GM18870 (cell line): ENCODE measurements around the gene CDC14A.

Experiments used
- ATAC-seq: cut with Tn5 transposase; IDR thresholded peaks from one replicate; pipeline ENCODE4 v1.9.1; 2021; ENCODE audit warnings: moderate library complexity; ENCODE audit not compliant: unreplicated experiment

CDC14A gene

DNA sequence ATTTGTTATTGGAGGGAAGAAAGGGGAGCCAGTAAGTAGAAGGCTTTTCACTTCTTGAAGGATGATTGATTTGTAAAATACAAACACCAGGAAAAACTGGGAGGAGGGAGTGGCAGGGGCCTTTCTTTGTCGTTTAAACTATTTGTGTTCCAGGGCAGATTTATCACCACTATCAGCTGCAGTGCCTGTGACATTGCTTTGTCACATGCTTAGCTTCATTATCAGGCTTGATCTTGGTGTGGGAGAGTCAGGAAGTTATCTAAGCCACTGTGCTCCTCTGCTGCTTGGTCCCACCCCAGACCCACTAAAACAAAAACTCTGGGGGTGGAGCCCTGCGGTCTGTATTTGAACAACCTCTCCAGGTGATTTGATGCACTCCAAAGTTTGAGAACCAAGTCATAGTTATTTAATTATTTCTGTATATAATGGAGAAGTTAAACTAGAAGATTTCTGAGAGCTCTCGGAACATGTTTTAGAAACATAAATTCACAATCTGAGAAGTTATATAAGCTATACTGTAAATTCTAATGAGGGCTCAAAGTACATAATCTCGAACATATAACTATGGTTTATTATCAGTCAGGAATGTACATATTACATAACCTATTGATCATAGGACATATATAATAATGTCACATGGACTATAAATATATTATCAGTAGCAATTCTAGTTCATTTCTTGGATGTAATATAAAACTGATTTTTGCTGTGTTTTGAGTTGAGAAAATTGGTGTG lies 87.9 kb downstream of the CDC14A start:
- ATAC-seq, result no peak

DNA sequence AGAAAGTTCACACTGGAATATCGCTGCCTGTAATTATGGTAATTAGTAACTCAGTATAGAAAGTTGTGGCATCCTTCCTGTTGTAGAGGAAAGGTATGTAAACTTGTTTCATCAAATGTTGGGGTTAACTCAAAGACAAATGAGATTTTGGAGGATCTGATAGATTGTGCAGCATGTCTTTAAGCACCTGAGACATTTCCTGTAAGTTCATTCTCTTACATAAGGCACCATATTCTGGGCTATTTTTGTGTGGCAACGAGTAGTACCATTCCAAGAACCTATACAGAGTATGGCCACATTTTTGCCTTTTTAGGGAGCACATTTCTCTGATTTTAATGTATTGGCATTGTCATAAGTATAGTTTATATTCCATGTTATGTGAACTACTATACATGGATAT lies 88.8 kb downstream of the CDC14A start:
- no peak for ATAC-seq

DNA sequence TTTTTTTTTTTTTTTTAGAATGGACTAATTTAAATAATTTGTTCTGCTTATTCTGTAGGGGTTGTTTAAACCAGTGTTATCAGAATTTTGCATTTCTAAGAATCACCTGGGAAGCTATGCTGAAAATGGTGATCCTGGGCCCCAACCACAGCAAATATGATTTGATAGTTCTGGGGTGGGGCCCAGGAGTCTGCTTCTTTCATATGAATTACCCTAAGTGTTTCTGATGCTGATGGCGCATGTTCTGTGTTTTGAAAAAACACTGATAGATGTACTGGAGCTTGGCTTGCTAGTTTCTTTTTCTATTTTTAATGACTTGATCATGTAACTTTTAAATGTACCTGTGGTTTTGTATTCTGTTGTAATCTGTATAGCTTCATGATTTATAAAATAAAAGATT lies 89.3 kb downstream of the CDC14A start:
- ATAC-seq, result no peak

DNA sequence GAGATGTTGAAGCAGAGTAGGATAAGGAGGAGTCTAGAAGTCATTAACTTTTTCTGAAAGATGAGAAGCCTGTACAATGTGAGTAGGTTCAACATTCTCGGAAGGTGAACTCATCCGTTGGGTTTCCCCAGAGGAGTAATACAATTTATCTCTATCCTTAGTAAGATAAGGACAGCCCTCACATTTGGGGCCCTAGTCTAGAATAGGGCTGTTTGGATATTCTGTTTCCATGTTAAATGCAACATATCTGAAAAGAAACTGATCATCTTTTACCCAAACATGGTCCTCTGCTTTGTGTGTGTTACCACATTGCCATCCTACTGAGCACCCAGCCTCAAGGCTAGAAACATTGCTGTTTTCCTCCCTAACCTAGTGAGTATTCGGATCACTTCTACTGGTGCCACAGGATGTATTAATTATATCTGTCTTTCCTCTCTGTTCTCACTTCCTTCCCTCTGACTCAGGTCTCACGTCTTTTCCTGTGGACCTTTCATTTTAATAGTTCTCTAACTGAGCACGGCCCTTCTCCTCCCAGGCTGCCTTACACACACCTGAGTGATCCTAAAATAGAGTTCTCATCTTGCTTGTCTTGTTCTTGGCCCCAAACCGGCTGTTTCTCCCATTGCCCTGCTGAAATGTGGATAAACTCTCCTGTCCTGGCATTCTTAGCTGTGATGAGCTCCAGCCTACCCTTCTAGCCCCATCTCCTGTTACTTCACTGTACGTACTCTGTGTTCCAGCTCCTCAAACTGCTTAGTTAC lies 91.7 kb downstream of the CDC14A start:
- ATAC-seq, result peak; percentile 77

DNA sequence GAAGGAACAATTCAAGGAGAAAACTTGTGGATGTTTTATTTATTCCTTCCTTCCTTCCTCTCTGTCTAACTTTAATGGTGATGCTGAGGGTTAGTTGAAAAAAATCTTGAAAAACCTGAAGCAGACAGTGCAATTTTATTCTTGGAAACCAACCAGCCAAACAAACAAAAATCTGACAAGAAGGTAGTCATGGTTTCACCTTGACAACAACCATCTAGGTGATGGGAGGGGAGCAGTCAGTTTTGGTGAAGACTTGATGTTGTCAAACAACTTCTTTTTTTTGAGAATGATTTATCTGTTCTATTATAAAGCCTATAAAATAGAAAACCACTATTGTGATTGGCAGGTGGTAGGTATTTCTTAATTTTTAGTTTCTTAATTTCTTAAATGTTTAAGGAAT lies 93.3 kb downstream of the CDC14A start:
- no peak for ATAC-seq

DNA sequence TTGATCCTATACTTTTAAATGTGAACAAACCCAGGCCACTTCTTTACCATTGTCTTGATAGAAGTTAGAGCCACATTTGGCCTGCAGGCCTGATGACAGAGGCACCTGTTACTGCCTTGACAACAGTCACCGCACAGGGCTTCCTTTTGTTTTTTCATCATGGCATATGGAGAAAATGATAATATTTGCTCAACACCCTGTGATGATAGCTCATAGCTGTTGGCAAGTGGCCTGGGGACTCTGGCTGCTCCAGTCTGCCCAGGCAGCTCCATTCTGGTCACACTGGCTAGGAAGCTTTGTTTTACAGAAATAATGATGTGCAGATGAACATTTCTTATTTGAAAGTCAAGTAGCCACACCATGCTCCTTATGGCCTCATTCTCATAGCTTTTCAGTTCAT lies 96.1 kb downstream of the CDC14A start:
- no peak for ATAC-seq

DNA sequence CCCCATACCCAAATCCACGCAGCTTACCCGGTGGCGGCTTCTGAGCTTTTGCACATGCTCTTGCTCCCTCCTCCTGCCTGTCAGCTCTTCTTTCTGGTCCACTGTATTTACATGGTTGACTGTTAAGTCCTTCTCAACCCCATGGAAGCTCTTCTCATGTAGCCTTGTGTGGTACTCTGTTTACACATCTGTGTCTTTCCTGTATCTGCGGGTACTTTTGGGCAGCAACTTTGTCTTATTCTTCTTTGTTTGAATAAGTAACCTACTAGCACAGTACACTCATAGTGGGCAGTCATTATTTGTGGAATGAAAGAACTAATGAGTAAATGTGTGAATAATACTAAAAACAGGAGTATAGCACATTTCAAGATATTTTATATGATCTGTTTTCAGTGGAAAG lies 97.2 kb downstream of the CDC14A start:
- peak; percentile 85 for ATAC-seq

DNA sequence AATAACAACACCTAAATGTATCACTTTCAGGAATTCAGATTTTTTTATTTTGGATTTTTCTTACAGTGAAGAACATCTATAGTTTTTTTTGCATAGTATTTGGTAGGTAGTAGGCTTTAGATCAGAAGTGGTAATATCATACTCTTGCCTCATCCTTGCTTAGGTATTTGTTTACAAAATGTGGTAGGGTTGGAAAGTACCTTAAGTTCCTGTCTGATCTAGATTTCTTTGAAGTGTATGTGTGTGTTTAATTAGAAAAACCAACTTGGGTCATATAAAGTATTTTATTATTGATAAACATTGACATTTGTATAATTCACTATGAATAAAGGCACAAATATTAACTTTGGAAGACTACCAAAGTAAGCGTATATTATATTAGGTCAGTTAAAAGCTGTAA lies 100.3 kb downstream of the CDC14A start:
- peak; percentile 79 for ATAC-seq

DNA sequence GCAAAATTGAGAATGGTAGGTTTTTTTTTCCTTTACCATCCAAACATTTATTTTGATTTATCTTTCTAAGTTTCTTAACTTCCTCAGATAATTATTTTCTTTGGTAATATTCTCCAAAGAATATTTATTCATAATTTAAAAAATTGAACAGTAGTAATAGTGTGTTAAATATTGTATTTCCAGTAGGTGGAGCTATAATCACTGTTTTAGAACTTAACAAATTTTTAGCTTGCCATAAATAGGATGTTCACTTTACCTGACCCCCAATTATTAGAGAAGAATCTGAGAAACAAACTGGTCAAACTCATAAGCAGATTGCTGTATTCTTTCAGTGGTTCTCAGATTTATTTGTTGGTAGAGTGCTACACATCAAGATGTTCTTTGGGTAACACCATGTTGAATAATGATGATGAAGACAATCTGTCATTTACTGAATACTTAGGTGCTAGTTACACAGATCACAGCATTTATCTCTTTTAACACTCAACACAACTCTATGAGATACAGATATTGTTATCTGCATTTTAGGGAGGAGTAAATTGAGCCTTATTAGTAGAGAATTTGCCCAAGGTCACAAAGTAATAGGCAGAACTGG lies 103.3 kb downstream of the CDC14A start:
- ATAC-seq, result no peak

DNA sequence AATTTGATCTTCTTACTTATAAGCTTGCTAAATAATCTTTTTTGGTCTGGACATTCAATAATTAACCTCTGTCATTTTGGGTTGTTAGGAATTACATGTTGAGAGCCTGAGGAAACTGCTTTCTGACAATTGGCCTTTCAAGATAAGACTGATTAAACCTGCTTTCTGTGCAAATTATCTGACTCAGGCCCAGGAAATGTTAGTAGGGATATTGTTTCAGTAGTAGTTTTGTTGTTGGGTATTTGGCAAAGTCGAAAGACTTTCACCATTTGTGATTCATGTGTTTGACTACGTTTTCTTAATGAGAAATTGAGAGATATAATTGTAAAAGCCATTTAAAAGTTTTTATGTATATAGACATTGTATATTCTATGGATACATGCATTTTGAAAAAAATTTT lies 104.6 kb downstream of the CDC14A start:
- ATAC-seq, result no peak

DNA sequence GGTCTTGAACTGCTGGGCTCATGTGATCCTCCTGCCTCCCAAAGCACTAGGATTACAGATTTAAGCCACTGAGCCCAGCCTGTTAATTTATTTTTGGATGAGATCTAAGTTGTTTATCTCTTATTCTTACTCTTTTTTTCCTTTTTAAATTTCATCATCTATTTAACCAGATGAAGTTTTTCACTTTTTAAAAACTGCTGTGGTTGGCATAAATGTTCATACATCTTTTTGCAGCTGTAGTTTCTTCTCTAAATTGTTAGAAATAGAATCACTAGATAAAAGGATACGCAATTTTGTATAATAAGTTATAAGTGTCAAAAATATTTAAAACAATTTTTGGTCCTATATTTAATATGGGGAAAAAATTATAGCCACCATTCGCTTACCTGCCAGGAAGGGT lies 105.4 kb downstream of the CDC14A start:
- no peak for ATAC-seq

DNA sequence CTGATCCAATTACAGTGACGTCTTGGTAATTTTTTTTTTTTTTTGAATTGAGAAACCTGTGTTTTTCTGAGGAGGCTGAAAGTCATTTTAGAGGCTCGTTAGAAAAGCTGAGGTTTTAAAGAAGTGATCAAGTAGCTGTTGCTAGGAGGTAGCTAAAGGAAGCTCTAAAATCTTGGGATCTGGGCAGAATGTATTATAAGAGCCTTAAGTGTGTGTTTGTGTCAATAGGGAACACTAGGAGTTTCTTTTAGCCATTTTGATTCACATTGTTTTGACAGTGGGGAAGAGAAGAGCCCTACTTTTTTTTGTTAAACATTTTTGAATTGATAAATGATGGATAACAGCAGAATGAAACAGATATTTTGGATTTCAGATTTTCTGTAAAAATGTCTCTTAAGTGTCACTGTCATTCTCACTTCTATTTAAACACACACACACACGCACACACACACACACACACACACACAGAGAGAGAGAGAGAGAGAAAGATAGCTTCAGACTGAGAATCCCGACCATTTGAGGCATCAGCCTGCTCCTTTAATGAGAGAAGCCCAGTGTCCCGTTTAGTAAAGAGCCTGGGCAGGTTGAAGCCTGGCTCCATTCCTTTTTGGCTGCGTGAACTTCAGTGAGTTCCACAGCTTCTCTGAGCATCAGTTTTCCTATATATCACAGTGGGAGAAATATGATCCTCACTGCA lies 106.5 kb downstream of the CDC14A start:
- no peak for ATAC-seq

DNA sequence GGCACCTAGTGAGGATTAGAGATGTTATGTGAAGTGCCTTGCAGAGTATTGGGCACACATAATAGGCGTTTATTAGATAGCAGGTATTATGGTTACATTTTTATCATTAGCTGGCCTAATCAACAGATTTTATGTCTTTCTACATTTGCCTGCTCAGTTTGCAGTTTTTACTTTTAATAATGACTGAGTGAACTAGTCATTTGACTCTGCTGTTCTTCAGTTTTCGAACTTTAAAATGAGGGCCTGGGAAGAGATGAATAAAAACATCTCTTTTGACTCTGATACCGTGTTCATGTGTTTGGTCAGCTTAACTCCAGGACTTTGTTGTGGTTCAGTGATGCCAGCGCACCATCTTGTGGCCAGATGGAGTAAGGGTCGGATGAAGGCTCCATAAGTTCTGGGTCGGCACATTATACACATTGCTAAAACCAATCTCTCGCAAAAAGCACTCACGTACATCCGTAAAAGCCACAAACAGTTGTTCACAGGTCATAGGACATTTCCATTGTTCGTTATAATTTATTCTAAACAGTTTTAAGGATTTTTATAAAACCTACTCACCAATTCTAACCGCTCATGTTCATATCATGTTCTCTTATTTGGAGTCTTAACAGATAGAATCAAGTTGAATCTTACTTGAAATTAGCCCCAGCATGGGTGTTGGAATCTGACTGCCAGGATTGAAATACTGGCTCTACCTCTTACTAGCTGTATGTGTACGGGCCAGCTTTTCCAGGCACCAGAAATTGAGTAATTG lies 107.2 kb downstream of the CDC14A start:
- peak; percentile 89 for ATAC-seq

DNA sequence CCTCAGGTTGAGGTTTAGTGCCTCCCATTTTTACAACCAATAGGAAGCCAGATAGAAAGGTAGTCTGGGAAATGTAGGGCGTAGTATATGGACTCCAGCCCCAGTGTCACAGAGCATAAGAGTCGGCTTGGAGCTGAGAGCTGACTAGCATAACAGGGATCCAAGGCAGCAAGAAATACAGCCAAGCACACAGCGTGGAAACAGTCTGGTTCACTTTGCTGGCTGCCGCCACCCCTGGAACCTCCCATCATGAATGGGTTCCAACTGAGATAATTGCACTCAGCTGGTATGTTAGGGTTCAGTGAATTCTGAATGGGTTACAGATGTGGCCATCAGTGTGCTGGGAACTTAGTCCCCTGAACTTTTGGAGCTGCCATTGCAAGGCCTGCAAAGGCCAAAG lies 108.9 kb downstream of the CDC14A start:
- ATAC-seq, result no peak

DNA sequence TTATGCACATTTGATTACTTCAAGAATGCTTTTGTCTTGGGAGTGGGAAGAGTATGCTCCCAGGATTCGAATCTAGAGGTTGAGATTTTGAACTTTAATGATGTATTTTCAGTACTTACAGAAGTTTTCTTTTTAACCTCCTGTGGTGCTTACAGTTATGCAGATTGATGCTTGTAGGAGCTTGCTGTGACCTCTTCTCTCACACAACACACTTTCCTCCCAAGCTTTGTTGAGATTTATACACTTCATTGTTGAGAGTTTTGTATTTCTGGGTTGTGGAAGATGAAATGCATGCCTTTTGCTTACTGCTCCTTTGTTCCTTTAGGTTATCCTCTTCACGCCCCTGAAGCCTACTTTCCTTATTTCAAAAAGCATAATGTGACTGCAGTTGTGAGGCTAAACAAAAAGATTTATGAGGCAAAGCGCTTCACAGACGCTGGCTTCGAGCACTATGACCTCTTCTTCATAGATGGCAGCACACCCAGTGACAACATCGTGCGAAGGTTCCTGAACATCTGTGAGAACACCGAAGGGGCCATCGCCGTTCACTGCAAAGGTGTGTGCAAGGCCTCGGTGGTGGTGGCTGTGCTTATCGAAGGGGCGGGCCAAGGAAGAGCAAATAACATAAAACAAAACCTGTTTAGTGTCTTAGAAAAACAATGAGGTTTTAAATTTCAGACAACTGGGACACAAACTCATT lies 110.2 kb downstream of the CDC14A start:
- ATAC-seq, result no peak

DNA sequence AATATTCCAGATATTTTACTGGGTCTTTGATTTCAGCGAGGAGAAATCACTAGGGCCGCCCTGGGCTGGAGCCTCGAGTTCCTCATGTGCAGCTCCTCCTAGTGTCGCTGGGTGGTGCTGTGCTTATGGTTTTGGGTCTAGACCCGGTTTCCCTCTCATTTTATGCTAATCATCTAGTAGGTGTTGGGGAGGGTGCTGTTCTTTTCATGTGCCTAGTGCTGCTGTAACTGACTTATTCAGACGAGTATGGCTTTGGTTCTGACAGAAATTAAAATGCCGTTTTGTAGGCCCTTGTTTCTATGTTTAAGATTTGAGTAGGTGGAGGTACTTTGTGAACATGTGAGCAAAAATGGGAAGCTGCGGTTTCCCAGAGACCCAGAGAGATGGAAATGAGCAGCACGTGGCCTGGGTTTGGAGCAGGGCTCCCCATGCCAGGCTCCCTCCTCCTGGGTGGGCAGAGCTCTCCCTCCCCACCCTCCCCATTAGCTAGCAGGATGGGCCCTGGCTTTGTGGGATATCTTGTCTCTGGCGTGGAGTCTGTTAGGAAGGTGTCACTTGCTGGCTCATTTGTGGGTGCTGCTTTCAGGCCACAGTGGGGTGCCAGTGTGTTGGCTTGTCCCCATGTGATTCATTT lies 111.6 kb downstream of the CDC14A start:
- ATAC-seq, result peak; percentile 78

DNA sequence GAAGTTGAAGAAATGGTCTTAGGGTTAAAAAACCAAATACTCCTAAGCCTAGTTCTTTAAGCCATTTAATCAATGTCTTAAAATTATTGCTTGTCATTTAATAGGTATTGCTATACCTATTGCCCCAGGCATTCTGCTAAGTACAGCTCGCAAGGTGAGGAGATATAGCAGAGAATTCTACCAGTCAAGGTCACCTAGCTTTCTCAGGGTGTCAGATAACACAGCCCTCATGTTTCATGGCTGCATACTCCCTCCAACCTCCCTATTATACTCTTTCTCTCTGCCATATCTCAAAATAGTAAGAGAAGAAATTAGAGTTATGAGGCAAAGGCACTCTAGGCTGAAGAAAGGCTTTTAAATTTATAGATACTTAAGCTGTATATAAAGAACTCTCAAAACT lies 117.3 kb downstream of the CDC14A start:
- no peak for ATAC-seq

DNA sequence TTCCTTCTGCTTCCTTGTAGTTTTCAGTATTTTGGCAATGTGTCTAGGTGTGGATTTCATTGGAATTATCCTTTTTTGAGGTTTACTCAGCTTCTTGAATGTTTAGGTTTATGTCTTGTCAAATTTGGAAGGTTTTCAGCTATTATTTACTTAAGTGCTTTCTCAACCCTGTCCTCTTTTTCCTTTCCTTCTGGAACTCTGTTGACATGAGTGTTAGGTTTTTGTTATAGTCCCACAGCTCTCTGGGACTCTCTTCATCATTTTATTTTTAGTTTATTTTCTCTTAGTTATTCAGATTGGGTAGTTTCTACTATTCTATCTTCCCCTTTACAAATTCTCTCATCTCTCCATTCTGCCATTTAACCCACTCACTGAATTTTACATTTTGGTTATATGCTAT lies 122.5 kb downstream of the CDC14A start:
- ATAC-seq, result no peak

DNA sequence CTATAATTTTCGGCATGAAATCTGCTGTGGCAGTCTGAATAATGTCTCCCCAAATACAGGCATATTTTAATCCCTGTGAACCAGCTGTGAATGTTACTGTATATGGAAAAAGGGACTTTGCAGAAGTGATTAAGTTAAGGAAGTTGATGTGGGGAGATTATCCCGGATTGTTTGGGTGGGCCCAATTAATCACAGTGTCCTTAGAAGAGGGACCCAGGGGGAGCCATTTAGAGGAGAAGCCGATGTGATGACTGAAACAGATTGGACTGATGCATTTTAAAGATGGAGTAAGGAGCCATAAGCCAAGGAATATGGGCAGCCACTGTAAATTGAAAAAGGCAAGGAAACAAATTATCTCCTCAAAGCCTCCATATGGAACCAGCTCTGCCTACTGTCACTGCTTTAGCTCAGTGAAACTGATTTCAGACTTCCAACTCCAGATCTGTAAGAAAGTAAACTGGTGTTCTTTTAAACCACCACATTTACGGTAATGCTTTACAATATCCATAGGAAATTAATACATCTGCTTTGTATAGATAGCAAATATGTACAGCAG lies 124.5 kb downstream of the CDC14A start:
- no peak for ATAC-seq

DNA sequence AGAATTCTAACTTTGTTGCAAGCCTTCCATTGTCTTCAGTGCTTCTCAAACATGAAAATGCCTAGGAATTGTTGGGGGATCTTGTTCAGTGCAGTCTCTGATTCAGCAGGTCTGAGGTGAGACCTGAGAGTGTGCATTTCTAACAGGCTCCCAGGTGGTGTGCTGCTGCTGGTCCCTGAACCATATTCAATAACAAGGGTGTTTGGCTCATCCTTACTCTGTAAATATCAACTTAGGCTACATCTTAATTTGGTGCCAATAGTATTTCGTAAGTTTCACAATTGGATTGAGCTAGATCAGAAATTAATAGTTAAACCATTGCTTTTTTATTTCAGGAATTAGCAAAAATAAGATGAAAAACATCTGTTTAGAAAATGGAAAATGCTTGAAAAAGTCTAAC lies 126.5 kb downstream of the CDC14A start:
- ATAC-seq, result no peak
